Measurements from ENCODE around the gene ZAR1L.

The ZAR1L gene

DNA sequence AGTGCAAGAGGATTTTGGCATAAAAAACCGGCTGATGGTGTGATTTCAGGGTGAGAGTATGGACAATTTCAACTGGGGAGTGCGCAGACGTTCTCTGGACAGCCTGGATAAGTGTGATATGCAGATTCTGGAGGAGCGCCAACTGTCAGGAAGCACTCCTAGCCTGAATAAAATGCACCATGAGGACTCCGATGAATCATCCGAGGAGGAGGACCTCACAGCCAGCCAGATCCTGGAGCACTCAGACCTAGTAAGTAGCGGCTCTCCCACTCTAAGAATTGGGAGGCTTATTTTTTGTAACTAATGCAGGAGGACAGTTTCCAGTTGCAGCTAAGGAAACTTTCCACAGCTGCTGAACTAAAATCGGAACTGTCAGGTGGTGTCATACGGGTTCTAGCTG is 53.6 kb downstream of the ZAR1L start:
- peaks cover 4% of the 10 kb centered on the region for H3K4me1 ChIP-seq (ENCODE audit: insufficient read depth, low read length)
- no peak overlapping the region for H2AFZ ChIP-seq (ENCODE audit: low read depth, low read length)
- no peaks in the 10 kb centered on the region for H3K9me3 ChIP-seq (ENCODE audit: low read length)
- H3K4me3 ChIP-seq (ENCODE audit: low read length): no peak overlapping the region
- H3K36me3 ChIP-seq (ENCODE audit: insufficient read depth, low read length): no peaks in the 10 kb centered on the region
- no peaks in the 10 kb centered on the region for H3K27me3 ChIP-seq (ENCODE audit: insufficient read depth, low read length)

DNA sequence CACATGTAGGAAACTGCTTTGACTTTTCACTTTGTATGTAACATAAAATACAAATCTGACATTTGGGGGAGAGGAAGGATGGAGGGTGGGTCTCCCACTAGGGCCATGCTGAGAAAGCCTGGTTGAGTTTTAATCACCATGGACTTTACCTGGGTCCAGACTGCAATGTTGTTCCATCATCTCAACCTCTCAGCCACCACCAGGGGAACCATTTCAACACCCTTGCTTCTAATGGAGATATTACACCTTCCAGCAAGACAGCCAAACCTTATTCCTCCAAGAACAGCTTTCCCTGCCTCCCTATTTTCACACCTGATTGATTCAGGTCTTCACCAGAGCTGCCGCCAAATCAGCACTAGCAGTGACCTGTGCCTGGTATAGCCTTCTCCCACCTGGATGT is 56.0 kb downstream of the ZAR1L start:
- no peaks in the 10 kb centered on the region for H3K36me3 ChIP-seq (ENCODE audit: insufficient read depth, low read length)
- no peak overlapping the region for H3K4me3 ChIP-seq (ENCODE audit: low read length)
- H3K4me1 ChIP-seq (ENCODE audit: insufficient read depth, low read length): peaks cover 5% of the 10 kb centered on the region
- H2AFZ ChIP-seq (ENCODE audit: low read depth, low read length): no peak overlapping the region
- no peaks in the 10 kb centered on the region for H3K9me3 ChIP-seq (ENCODE audit: low read length)
- no peaks in the 10 kb centered on the region for H3K27me3 ChIP-seq (ENCODE audit: insufficient read depth, low read length)

- H3K36me3 ChIP-seq (ENCODE audit: insufficient read depth, low read length): no peaks in the 10 kb centered on the region
- no peaks in the 10 kb centered on the region for H3K9me3 ChIP-seq (ENCODE audit: low read length)
- H3K4me1 ChIP-seq (ENCODE audit: insufficient read depth, low read length): peaks cover 5% of the 10 kb centered on the region
- no peak overlapping the region for H2AFZ ChIP-seq (ENCODE audit: low read depth, low read length)
- no peaks in the 10 kb centered on the region for H3K27me3 ChIP-seq (ENCODE audit: insufficient read depth, low read length)
- no peak overlapping the region for H3K4me3 ChIP-seq (ENCODE audit: low read length)
Observed at GRCh38 chr13:32257649-32258048, 57.5 kb downstream of the ZAR1L start.

DNA sequence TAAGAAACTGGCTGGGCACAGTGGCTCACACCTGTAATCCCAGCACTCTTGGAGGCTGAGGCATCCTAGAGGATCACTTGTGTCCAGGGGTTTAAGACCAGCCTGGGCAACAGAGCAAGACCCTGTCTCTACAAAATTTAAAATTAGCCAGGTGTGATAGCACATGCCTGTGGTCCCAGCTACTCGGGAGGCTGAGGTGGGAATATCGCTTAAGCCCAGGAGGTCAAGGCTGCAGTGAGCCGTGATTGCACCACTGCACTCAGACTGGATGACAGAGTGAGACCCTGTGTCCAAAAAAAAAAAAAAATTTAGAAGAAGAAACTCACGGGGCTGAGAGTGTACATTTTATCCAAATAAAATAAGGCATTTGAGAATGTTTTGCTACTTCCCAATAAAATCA is 58.9 kb downstream of the ZAR1L start:
- no peaks in the 10 kb centered on the region for H3K27me3 ChIP-seq (ENCODE audit: insufficient read depth, low read length)
- peaks cover 5% of the 10 kb centered on the region for H3K4me1 ChIP-seq (ENCODE audit: insufficient read depth, low read length)
- H3K4me3 ChIP-seq (ENCODE audit: low read length): no peak overlapping the region
- no peaks in the 10 kb centered on the region for H3K36me3 ChIP-seq (ENCODE audit: insufficient read depth, low read length)
- H2AFZ ChIP-seq (ENCODE audit: low read depth, low read length): no peak overlapping the region
- H3K9me3 ChIP-seq (ENCODE audit: low read length): no peaks in the 10 kb centered on the region

DNA sequence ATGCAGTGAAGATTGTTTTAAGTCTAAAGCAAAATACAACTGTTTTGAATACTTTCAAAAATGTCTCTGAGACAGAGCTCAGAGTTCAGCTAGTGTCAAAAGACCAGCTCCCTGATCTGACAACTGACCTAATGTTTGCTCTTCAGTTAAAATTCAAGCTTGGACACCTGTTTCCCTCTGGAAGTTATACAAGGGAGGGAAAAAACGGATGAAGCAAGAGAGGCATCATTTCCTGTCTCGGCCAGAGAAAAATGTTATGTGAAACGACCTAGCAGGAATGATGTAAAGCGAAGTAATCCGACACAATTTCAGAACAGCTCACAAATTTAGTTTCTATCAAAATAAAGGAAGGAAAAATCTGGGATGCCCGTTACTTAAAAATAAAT is 59.4 kb downstream of the ZAR1L start:
- Histone ChIP-seq H3K36me3 (ENCODE audit: insufficient read depth, low read length) (no peaks in the 10 kb centered on the region), H3K4me1 (ENCODE audit: insufficient read depth, low read length) (peaks cover 5% of the 10 kb centered on the region), H2AFZ (ENCODE audit: low read depth, low read length) (no peak overlapping the region), H3K9me3 (ENCODE audit: low read length) (no peaks in the 10 kb centered on the region), H3K27me3 (ENCODE audit: insufficient read depth, low read length) (no peaks in the 10 kb centered on the region), H3K4me3 (ENCODE audit: low read length) (no peak overlapping the region)

DNA sequence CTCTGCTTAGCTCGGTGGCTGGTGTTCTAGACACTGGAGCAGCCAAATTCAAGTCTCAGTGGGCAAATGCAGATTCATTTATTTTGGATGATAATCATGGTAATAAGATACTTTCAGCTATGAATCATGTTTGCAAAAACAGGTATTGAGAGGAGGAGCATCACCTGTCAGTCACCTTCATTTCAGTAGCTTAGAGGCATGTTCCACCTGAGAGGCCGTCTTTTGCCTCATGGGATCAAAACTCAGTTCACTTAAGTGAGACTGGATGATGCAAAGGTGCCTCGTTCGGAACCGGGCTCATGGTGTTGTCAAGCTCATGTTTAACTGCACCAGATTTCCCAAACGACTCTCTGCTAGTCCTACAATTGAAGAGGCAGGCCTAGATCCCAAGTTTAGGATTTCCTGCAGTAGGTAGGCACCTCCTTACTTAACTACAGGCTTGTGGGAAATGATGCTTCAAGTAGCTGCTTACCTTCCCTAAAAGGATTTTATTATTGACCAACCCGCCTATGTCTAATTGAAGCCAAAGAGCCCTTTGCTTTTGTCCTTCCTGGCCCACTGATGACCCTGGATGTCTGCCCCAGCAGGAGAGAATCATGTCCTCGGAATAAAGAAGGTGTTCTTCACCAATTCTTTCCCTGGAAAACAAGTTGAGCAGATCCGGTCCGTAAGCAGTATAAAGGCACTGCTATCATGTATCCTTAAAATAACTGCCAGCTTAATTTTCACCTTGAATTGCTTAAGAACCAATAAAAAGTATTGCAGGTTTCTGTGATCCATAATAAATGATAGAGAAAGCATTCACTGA is 60.0 kb downstream of the ZAR1L start:
- peaks cover 5% of the 10 kb centered on the region for H3K4me1 ChIP-seq (ENCODE audit: insufficient read depth, low read length)
- H3K27me3 ChIP-seq (ENCODE audit: insufficient read depth, low read length): no peaks in the 10 kb centered on the region
- no peaks in the 10 kb centered on the region for H3K36me3 ChIP-seq (ENCODE audit: insufficient read depth, low read length)

GRCh38 chr13:32254416-32254815 is 60.7 kb downstream of the ZAR1L start:
- no peak overlapping the region for H2AFZ ChIP-seq (ENCODE audit: low read depth, low read length)
- H3K27me3 ChIP-seq (ENCODE audit: insufficient read depth, low read length): no peaks in the 10 kb centered on the region
- no peak overlapping the region for H3K4me3 ChIP-seq (ENCODE audit: low read length)
- peaks cover 5% of the 10 kb centered on the region for H3K4me1 ChIP-seq (ENCODE audit: insufficient read depth, low read length)
- H3K9me3 ChIP-seq (ENCODE audit: low read length): no peaks in the 10 kb centered on the region
- H3K36me3 ChIP-seq (ENCODE audit: insufficient read depth, low read length): no peaks in the 10 kb centered on the region

More for the DNA sequence above, 60.0 kb downstream of the ZAR1L start:
- Histone ChIP-seq H2AFZ (ENCODE audit: low read depth, low read length) (no peak overlapping the region), H3K9me3 (ENCODE audit: low read length) (no peaks in the 10 kb centered on the region), H3K4me3 (ENCODE audit: low read length) (no peak overlapping the region)

GRCh38 chr13:32253911-32254399 is 61.2 kb downstream of the ZAR1L start:
- Histone ChIP-seq H3K36me3 (ENCODE audit: insufficient read depth, low read length) (no peaks in the 10 kb centered on the region), H3K4me1 (ENCODE audit: insufficient read depth, low read length) (peaks cover 5% of the 10 kb centered on the region), H3K4me3 (ENCODE audit: low read length) (no peak overlapping the region), H3K9me3 (ENCODE audit: low read length) (no peaks in the 10 kb centered on the region), H3K27me3 (ENCODE audit: insufficient read depth, low read length) (no peaks in the 10 kb centered on the region), H2AFZ (ENCODE audit: low read depth, low read length) (no peak overlapping the region)
